CD4-positive, alpha-beta T cell treated with Interleukin-15 for 4 hours (primary cell): ENCODE measurements around the gene RER1.

Source experiments
- DNase-seq: peaks from one replicate; pipeline ENCODE4 v3.0.0-alpha.2; 2020; ENCODE audit warnings: low spot score

Gene RER1

DNA sequence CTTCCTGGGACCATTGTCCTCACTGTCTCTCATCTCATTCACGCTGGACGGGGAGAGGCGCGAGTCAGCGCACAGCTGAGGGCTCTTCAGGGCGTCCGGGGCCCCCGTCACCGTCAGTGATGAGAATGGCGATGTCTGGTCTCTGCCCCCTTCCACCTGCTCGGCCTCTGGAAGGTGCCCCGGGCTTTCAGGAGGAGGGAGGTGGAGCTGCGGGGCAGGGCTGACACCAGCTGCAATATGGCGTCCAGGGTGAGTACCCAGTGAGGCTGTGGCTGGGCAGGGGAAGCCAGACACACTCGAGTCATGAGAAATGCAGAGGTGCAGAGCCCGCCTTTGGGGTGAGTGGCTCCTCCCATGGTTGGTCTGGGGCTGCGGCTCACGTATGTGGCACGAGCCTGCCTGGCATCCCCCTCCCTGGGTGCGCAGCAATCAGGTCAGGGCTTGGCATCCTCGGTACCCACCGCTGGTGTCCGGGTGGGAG lies 15.3 kb upstream of the RER1 start:
- no peak for DNase-seq

DNA sequence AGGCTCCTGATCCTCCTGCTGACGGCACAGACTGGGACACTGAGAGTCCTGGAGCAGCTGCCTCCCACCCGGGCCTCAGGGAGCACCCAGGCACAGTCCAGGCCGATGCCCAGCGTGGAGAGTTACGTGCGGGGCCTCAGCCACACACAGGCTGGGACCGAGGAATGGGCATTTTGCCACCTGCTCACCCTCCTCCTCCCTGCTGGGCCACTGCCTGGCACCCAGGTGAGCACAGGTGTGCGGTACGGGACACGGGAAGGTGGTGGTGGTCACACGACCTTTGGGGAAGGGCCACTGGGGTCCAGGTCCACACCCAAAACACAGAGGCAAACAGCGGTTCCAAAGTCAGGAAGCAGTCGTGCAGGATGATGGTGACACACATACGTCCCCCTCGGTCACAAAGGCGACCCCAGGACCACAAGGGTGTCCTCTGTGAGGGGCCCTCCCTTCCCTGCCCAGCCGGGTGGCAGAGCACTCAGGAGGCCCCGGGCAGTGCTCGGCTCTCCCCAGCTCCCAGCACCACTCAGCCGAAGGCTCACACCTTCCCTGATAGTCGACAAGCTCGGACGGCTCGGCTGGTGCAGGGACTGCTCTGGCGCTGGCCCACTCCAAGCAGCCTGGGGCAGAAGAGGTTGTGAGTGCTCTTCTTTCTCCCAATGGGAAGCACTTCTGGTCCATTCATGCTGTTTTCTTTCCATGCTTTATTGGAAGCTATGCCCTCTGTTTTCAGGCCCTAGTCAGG lies 14.5 kb upstream of the RER1 start:
- no peak for DNase-seq

- no peak for DNase-seq
Measured at GRCh38 chr1:2377751-2378440, 13.7 kb upstream of the RER1 start.

GRCh38 chr1:2378441-2378851 lies 13.2 kb upstream of the RER1 start:
- no peak for DNase-seq

DNA sequence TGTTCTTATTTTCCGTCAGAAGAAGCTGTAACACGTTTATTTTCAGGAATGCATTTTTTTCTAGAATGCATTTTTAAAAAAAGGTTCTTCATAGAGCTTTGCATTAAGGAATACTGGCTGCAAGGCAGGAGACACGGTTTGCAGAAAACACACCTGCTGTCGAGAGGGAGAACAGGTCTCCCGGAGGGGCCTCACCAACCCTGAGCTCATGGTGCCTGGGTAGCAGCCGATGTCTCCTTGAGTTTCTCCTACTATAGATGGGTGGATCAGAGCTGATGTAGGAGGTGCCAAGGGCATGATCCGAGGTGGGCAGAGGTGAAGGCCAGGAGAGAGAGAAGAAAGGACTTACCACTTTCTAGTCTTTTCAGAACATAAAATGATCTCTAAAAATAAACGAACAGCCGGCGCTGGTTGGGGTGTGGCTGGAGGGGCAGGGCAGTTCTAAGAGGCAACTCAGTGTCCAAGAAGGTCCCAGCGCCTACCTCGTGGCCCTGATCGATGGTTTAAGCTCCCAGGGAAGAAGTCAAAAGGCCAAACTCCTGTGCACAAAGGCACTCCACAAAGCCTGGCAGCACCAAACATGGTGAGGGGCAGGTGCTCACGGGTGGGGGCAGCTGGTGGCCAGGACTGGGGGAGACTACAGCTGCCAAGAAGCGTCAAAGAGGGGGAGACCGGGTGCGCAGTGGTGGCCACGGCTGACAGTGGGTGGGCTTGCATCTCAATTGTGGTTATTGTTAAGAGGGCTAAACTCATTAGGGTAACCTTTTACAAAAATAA lies 12.5 kb upstream of the RER1 start:
- DNase-seq, result no peak

GRCh38 chr1:2379733-2380404 lies 11.8 kb upstream of the RER1 start:
- DNase-seq, result no peak

- no peak for DNase-seq
Measured at GRCh38 chr1:2380816-2381591, 10.6 kb upstream of the RER1 start.

DNA sequence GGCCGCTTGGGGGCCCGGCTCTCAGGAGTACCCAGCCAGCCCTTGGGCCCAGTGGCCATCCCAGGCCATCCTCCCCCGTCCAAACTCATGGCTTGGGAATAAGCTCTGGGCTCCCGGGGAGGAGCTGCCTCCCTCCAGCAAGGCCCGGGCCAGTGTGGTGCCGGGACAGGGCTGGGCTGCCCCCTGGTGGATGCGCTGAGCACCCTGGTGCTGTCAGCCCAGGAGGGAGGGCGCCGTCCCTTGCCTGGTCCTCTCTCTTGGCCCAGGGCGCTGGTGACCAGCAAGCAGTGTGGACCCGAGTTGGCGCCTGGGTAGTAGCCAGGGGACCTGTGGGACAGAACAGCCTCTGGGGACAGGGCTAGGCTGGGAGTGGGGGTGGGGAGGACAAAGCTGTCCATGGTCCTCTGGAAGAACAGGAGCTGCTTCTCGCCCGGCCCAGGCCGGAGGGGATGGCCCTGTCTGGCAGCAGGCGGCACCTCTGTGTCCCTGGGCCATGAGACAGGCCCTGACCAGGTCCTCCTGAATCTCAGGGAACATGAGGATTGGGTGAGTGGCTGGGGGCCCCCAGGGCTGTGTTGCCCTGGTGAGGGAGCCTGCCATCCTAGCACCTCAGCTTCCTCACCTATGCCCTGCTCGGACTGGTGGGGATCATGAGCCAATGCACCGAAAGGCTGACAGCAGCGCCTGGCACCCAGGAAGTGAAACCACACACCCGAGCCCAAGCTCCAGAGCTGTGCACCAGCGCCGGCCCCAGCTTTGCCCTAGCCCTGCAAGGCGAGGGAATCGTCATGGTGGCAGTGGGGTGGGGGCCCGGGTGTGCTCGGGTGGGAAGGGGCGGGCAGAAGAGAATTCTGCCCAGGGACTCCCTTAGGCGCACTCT lies 9.7 kb upstream of the RER1 start:
- DNase-seq, result peak; percentile 73

- peak; percentile 21 for DNase-seq
Measured at GRCh38 chr1:2382621-2383361, 8.8 kb upstream of the RER1 start.

DNA sequence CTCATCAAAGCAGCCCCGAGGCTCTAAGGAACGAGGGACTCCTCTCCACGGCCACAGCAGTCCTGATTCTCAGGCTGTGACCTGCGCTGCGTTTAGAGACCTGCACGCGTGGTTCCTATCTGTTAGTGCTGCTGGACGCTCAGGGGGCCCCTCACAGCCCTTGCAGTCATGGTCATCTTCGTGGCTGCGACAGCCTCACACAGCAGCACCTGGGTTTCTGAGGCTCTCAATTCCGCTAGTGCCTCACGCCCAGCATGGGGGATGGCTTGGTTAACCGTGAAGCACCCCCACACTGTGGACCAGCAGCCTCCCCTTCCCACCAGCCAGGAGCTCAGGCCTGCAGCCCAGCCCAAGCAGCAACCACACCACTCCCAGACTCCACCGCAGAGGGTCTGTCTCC lies 8.1 kb upstream of the RER1 start:
- DNase-seq, result no peak

- no peak for DNase-seq
Measured at GRCh38 chr1:2384130-2384860, 7.3 kb upstream of the RER1 start.

DNA sequence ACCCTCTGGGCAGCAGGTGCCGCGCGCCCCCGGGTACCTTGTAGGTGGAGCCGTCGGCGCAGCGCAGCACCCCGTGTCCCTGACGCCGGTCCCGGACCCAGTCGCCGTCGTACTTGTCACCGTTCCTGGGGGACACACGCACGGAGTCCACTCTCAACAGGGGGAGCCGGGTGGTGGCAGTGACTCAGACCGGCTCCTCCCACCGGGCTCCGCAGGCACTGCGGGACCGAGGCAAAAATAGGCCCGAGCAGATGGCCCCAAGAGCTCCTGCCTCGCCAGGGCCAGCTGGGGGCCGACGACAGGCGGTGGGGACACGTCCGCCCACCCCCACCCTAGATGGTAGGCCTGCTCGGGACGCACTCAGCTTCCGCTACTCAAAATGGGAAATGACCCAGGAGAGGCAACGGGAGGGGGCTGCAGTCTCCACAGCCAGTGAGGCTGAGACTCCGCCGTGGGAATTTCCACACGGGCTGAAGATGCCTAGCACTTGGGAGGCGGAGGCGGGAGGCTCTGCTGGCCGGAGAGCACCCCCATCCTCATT lies 6.6 kb upstream of the RER1 start:
- no peak for DNase-seq

GRCh38 chr1:2385606-2386280 lies 5.9 kb upstream of the RER1 start:
- no peak for DNase-seq

GRCh38 chr1:2386636-2387611 lies 4.7 kb upstream of the RER1 start:
- no peak for DNase-seq

DNA sequence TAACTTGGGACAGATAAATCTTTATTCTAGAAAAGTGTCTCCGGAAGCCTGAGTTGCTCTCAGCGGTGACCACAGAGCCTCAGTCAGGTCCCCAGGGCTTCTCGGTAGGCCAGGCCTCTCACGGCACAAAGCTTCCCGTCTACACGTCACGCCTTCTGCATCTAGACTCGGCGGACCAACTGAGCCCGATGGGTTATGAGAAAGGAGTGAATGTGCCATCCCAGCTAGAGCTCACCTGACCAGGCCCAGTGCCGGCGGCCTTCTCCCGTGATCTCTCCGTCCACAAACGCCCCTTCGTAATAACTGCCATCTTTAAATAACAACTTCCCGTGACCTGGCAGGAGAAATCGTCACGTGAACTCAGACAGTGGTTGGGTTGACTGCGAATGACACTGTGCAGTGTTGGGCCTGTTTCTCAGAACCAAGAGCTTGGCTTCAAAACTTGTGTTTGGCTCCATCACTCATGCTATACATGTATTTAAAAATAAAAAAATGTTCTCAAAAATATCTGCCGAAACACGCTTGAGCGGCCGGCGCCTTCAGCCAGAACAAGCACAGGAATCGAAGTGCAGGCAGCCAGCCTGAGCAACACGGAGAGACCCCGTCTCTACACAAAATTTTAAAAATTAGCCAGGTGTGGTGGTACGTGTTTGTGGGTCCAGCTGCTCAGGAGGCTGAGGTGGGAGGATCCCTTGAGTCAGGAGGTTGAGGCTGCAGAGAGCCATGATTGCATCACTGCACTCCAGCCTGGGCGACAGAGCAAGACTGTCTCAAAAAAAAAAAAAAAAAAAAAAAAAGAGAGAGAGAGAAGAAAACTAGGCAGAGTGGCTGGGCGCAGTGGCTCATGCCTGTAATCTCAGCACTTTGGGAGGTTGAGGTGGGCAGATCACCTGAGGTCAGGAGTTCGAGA lies 3.4 kb upstream of the RER1 start:
- no peak for DNase-seq

DNA sequence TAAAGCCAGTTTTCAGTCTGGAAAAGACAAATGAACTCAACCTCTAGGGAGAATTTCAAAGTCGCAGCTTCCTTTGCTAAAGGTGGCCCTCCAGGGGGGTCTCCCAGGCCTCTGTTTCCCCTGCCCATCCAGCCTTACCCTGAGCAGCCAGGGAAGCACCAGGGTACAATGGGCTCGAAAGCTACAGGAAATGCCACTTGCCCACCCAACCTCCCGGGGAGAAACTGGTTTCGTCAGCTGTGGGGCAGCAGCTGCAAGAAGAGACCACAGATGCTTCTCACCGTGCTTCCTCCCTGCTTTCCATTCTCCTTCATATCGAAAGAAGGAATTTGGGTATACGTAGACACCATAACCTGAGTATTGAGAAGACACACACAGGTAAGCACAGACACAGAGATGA lies 2.0 kb upstream of the RER1 start:
- DNase-seq, result no peak
